NCI-H748 (cell line): ENCODE measurements around the gene TXNRD2.

Source experiments
- DNase-seq: peaks from one replicate; lab custom pipeline; 2025; ENCODE audit not compliant: unreplicated experiment; lab: John Stamatoyannopoulos, UW

TXNRD2 gene

GRCh38 chr22:19980766-19981165, 39.1 kb upstream of the TXNRD2 start:
- no peak for DNase-seq

GRCh38 chr22:19979712-19980493, 38.3 kb upstream of the TXNRD2 start:
- no peak for DNase-seq

GRCh38 chr22:19978748-19979147, 37.1 kb upstream of the TXNRD2 start:
- DNase-seq = no peak

- DNase-seq = no peak
Observed at GRCh38 chr22:19977296-19978243, 36.0 kb upstream of the TXNRD2 start.

GRCh38 chr22:19976671-19977070, 35.1 kb upstream of the TXNRD2 start:
- DNase-seq = no peak

- no peak for DNase-seq
Observed at GRCh38 chr22:19975707-19976035, 34.1 kb upstream of the TXNRD2 start.

GRCh38 chr22:19974935-19975706, 33.5 kb upstream of the TXNRD2 start:
- DNase-seq = peak; percentile 73

GRCh38 chr22:19974268-19974861, 32.7 kb upstream of the TXNRD2 start:
- peak; percentile 98 for DNase-seq

- no peak for DNase-seq
Observed at GRCh38 chr22:19973551-19974267, 32.1 kb upstream of the TXNRD2 start.

GRCh38 chr22:19972652-19973550, 31.3 kb upstream of the TXNRD2 start:
- DNase-seq = no peak

- no peak for DNase-seq
Observed at GRCh38 chr22:19972251-19972650, 30.6 kb upstream of the TXNRD2 start.

- no peak for DNase-seq
Observed at GRCh38 chr22:19971276-19972124, 29.9 kb upstream of the TXNRD2 start.

- peak; percentile 34 for DNase-seq
Observed at GRCh38 chr22:19970479-19971275, 29.1 kb upstream of the TXNRD2 start.

- DNase-seq = no peak
Observed at GRCh38 chr22:19970031-19970478, 28.4 kb upstream of the TXNRD2 start.

- DNase-seq = no peak
Observed at GRCh38 chr22:19969141-19969928, 27.7 kb upstream of the TXNRD2 start.

- DNase-seq = no peak
Observed at GRCh38 chr22:19968450-19968891, 26.9 kb upstream of the TXNRD2 start.
